H1 (cell line): ENCODE data around the gene KIF13A. TPM values are rescaled to one million over a fixed set of nuclear protein-coding genes. Genes with fewer than 3 reads are reported as not detected.

ENCODE experiments used
- ATF3 ChIP-seq: IDR thresholded peaks from 2 replicates; pipeline ENCODE4 v1.6.1; 2011; ENCODE audit warnings: low read depth, mild to moderate bottlenecking, low read length; ENCODE audit not compliant: insufficient read depth
- CTCF ChIP-seq, 3 experiments: IDR thresholded peaks; 1 replicate in 2 of 3; 2 replicates in 1 of 3; pipeline versions ENCODE4 v1.5.1 to v1.6.1; 2011; ENCODE audit warnings: low read length in 3 of 3, mild to moderate bottlenecking in 3 of 3, inconsistent platforms in 2 of 3, low read depth in 1 of 3, moderate library complexity in 1 of 3; ENCODE audit not compliant: insufficient read depth in 1 of 3; ENCODE audit errors: control extremely low read depth in 1 of 3
- KDM4A ChIP-seq: IDR thresholded peaks from one replicate; pipeline ENCODE4 v1.7.1; 2012; ENCODE audit warnings: low read depth, mild to moderate bottlenecking, moderate library complexity, low read length, inconsistent platforms; ENCODE audit not compliant: severe bottlenecking
- RNF2 ChIP-seq: fragments of 200-900, 300-1000 bp; sonication (generic); IDR thresholded peaks from 2 replicates; pipeline ENCODE4 v1.7.1; 2016; ENCODE audit warnings: borderline replicate concordance, low read depth, mild to moderate bottlenecking, antibody characterized with exemption, low read length; ENCODE audit not compliant: poor library complexity, severe bottlenecking; ENCODE audit errors: missing control alignments
- YY1 ChIP-seq: IDR thresholded peaks from 2 replicates; pipeline ENCODE4 v1.6.1; 2011; ENCODE audit warnings: low read depth, mild to moderate bottlenecking, low read length
- polyA plus RNA-seq, 7 experiments: library from polyadenylated mRNA; depleted of rRNA in 3 of 7; stranded (reverse) in 5 of 7; unstranded in 2 of 7; fragments of >200 nt in 5 of 7; fragments of 200-250 nt in 2 of 7; gene quantifications; 1 replicate in 5 of 7; 2 replicates in 1 of 7; 4 replicates in 1 of 7; pipeline versions ENCODE4 v1.2.1 to v1.2.3, GENCODE V29; 2011 to 2013; ENCODE audit warnings: missing spikeins in 2 of 7, mixed read lengths in 2 of 7
- total RNA-seq: library from RNA; stranded (reverse); fragmentation: NEBNext Ultra II Directional; extraction: Animal tissue kit (Norgen Biotek cat#: 25700); gene quantifications from 2 replicates; pipeline ENCODE4 v1.2.1, GENCODE V29; 2021

The KIF13A gene
- total and polyA plus RNA-seq, 2 of the 8 experiments (the other 6 are each of a cell fraction or from before 2014, with no cell fraction given): 14.7 to 40.8 TPM

GRCh38 chr6:17972978-17973622 is 14.3 kb downstream of the KIF13A start (continued):
- no peak for TF ChIP-seq RNF2
- no peak for TF ChIP-seq CTCF (IDR thresholded peaks at IDR 0.05; ENCODE audit: control extremely low read depth in 1 of 3, insufficient read depth in 1 of 3, low read depth in 1 of 3, low read length in 3 of 3)
- TF ChIP-seq ATF3: no peak
- TF ChIP-seq KDM4A: no peak
- TF ChIP-seq YY1: no peak
